Measurements from ENCODE around the gene PSMC3IP.
"Not testable (repeated sequence)": the region's sequence is repeated elsewhere in the genome, so short reads cannot be mapped to it uniquely, and the experiment has no call there.

The PSMC3IP gene

GRCh38 chr17:42563143-42563509 is 14.4 kb downstream of the PSMC3IP start:
- in situ Hi-C loops (cut with MboI; ENCODE audit: low sequenced_read_pairs), result no loop called here

- in situ Hi-C loops (cut with MboI; ENCODE audit: low sequenced_read_pairs), result no loop called here
These were observed 15.0 kb downstream of the PSMC3IP start for GRCh38 chr17:42562388-42563142.

GRCh38 chr17:42561897-42562387 is 15.6 kb downstream of the PSMC3IP start, which contains the start of gene COASY:
TSS of gene COASY (plus strand) at chr17:42562148. CDS start at chr17:42562623, 475 bp downstream.
- in situ Hi-C loops (cut with MboI; ENCODE audit: low sequenced_read_pairs), result no loop called here

GRCh38 chr17:42560246-42560645 is 17.3 kb downstream of the PSMC3IP start:
- in situ Hi-C loops (cut with MboI; ENCODE audit: low sequenced_read_pairs), result no loop called here

GRCh38 chr17:42559075-42559474 is 18.5 kb downstream of the PSMC3IP start:
- in situ Hi-C loops (cut with MboI; ENCODE audit: low sequenced_read_pairs), result no loop called here

- in situ Hi-C loops (cut with MboI; ENCODE audit: low sequenced_read_pairs), result not testable (repeated sequence)
These were observed 21.4 kb downstream of the PSMC3IP start for GRCh38 chr17:42555961-42556617.

- in situ Hi-C loops (cut with MboI; ENCODE audit: low sequenced_read_pairs), result no loop called here
These were observed 22.4 kb downstream of the PSMC3IP start for GRCh38 chr17:42555122-42555622.

- in situ Hi-C loops (cut with MboI; ENCODE audit: low sequenced_read_pairs), result no loop called here
These were observed 23.0 kb downstream of the PSMC3IP start for GRCh38 chr17:42554250-42555121.

- in situ Hi-C loops (cut with MboI; ENCODE audit: low sequenced_read_pairs), result no loop called here
These were observed 23.7 kb downstream of the PSMC3IP start for GRCh38 chr17:42553866-42554249.

- in situ Hi-C loops (cut with MboI; ENCODE audit: low sequenced_read_pairs), result no loop called here
These were observed 24.2 kb downstream of the PSMC3IP start for GRCh38 chr17:42553161-42553818.

GRCh38 chr17:42552736-42553135 is 24.8 kb downstream of the PSMC3IP start, which contains the start of gene HSD17B1:
TSS of gene HSD17B1 (plus strand) at chr17:42552923. CDS start at chr17:42552934, 11 bp downstream.
- in situ Hi-C loops (cut with MboI; ENCODE audit: low sequenced_read_pairs), result not testable (repeated sequence)

- in situ Hi-C loops (cut with MboI; ENCODE audit: low sequenced_read_pairs), result no loop called here
These were observed 28.4 kb downstream of the PSMC3IP start for GRCh38 chr17:42548993-42549755.

GRCh38 chr17:42548070-42548837 is 29.3 kb downstream of the PSMC3IP start:
- in situ Hi-C loops (cut with MboI; ENCODE audit: low sequenced_read_pairs), result no loop called here

GRCh38 chr17:42547698-42548069 is 29.8 kb downstream of the PSMC3IP start:
- in situ Hi-C loops (cut with MboI; ENCODE audit: low sequenced_read_pairs), result no loop called here

- in situ Hi-C loops (cut with MboI; ENCODE audit: low sequenced_read_pairs), result no loop called here
These were observed 30.5 kb downstream of the PSMC3IP start for GRCh38 chr17:42547001-42547461.

- in situ Hi-C loops (cut with MboI; ENCODE audit: low sequenced_read_pairs), result not testable (repeated sequence)
These were observed 31.6 kb downstream of the PSMC3IP start for GRCh38 chr17:42545755-42546505.

- in situ Hi-C loops (cut with MboI; ENCODE audit: low sequenced_read_pairs), result no loop called here
These were observed 32.6 kb downstream of the PSMC3IP start for GRCh38 chr17:42544874-42545283.
